Stimulated activated CD8-positive, alpha-beta memory T cell treated with anti-CD3 and anti-CD28 coated beads, Interleukin-15, amount 100 ng/mL, for 4 hours (primary cell): Measurements from ENCODE around the gene EFNA1.
"Not testable (repeated sequence)": the region's sequence is repeated elsewhere in the genome, so short reads cannot be mapped to it uniquely, and the experiment has no call there.

Source experiments
- DNase-seq, 2 donors: peaks; one replicate each; pipeline ENCODE4 v3.0.0-alpha.2; 2020; ENCODE audit warnings: low read depth in 2 of 2

Gene EFNA1

DNA sequence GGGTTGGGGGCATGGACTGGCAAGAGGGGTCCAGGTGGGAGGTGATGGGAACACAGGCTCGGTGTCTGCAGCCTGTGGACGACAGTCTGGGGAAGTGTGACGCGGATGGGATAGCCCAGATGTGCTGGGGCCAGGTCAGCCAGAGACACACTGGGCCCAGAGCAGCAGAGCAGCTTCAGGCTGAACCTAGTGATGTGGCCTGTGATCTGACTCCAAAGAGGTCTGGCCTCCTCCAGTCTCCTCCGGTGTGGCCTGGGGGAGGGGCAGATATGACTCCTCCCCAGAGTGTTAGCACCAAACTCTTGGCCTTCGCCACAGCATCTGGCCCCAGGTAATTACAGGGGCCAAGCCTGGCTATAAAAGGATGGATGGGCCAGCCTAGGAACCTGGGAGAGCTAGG is 35.5 kb upstream of the EFNA1 start:
- DNase-seq: no peak

DNA sequence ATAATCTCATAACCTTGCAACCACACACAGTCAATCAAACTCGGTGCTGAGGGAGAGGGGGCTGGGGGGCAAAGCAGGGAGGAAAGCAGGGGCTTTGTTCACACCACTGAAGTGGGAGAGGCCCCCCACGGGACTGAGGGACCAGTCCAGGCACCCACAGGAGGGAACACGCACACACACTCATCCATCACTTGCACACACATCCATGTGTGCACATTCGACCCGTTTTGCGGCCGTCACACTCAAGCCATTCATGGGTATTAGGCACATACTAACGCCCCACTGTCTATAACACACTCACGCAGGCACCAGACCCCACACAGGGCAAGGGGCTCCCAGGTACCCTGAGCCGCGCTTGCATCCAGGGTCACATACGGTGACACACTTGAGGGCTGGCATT is 35.0 kb upstream of the EFNA1 start:
- no peak for DNase-seq

DNA sequence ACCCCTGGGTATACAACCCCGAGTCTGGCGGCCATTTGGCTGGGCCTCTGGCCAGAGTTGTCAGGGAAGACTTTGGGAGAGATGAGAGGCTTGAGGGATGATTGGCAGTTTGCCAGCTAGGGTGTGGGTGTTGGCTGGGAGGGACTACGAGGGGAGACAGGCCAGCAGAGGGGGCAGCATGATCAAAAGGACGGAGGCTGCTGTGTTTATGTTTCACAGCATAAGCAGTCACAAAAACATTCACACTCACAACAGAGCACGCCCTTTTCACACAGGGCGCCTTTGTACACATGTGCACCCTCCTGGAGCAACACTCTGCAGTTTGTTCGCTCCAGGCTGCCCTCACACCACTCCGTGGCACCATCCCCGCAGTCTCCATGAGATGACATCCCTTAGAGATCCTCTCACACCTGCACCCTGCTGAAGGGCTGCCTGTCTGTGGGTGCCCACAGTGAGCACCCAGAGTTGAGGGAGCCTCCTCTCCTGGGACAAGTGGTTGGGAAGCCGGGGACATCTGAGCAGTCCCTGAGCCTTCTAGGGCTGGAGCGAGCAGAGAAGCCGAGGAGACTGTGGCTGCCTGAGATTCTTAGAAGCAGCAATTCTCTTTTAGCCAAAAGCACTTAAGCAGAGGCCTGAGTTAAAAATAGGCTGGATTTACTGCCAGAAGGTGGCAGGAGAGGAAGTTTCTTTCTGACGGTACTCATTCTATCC is 33.6 kb upstream of the EFNA1 start:
- DNase-seq: no peak

DNA sequence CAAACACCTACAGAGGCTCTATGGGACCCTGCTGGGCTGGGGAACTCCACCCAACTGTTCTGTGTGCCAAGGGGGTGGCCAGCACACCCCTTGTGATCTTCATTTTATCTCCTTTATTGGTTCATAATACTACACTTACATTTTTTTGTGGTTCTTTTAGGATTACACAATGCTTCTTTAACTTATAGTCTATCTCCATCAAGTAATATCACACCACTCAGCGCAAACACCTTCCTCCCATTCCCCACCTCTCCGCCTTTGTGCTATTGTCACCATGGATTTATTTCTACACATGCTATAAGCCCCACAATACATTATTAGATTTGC is 33.1 kb upstream of the EFNA1 start:
- no peak for DNase-seq

DNA sequence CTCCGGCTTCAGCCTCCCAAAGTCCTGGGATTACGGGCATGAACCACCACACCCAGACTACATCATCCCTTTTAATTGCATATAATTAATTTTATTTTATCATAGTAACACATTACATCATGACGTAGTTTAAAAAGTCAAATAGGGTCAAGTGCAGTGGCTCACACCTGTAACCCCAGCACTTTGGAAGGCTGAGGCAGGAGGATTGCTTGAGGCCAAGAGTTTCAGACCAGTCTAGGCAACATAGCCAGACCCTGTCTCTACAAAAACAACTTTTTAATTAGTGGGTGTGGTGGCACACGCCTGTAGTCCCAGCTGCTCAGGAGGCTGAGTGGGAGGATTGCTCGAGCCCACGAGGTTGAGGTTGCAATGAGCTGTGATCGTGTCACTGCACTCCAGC is 28.3 kb upstream of the EFNA1 start:
- DNase-seq: no peak

DNA sequence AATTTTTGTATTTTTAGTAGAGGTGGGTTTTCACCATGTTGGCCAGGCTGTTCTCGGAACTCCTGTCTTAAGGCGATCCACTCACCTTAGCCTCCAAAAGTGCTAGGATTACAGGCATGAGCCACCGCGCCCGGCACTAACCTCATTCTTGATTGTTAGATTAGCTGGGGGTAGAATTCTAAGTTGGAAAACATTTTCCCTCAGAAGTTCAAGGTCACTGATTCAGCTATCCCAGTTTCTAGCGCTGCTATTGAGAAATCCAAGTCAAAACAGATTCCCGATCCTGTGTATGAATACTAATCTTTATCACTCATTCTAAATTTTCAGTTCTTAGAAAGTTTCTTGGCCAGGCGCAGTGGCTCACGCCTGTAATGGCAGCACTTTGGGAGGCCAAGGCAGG is 24.4 kb upstream of the EFNA1 start:
- DNase-seq: no peak

DNA sequence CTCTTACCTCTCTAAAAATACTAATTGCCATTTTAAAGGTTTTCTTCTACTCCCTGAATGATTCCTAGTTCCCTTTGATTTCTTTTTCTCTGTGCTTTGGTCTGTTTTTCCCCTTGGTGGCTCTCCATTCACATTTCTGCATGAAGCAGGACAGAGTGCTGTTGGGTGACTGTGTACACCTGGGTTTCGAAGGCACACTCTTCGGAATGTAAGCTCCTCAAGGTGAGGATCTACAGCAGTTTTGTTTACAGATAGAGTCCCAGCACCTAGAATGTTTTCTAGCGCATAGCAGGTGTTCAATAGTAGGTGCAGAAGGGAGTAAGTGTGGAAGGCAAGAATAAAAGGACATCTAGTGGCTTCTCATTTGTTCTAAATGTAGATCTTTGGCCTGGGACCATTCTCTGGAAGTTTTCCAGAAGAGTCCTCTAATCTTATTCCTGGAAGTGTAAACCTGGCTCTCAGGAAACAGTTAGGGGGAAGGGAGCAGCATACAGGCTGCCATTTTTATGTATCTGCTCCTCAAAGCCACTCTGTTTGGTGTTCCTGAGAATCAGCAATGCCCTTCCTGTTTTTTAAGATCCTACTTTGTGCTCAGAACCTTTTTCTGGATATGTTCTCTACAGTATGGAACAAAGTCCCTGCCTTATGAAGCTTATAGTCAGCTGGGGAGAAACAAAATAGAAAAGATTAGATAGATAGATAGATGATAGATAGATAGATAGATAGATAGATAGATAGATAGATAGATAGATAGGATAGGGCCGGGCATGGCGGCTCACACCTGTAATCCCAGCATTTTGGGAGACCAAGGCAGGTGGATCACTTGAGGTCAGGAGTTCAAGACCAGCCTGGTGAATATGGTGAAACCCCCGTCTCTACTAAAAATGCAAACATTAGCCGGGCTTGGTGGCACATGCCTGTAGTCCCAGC is 22.8 kb upstream of the EFNA1 start:
- no peak for DNase-seq

DNA sequence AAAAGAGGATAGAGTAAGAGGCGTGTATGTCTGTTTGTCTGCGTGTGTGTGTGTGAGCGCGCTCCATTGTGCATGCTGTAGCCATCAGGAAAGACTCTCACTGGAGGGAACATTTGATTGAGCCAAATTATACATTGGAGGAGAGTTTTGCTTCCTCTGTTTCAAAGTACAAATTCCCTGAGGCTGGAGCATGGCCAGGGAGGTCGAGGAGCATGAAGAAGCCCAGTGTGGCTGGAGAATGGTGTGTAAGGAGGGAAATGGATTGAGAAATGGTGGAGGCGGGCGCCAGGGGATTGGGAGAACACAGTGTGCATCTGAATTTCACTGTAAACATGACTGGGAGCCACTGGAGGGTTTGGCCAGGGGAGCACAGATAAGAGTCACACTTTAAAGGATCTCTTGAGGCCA is 22.1 kb upstream of the EFNA1 start:
- no peak for DNase-seq

DNA sequence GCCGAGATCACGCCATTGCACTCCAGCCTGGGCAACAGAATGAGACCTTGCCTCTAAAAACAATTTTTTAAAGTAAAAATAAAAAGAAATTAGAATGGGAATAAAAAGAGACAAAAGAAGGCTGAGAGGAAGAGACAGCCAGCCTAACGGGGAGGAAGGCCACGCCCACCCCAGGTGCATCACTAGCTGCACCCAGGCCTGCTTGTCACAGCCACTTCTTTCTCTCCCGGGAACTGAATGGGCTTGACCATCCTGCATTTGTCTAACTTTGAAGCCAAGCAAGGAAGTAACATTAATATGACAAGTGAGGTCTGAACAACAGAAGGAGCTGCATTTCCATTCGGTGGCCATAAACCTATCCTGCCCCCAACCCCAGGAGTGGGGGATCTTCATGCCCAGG is 20.8 kb upstream of the EFNA1 start:
- DNase-seq: no peak

DNA sequence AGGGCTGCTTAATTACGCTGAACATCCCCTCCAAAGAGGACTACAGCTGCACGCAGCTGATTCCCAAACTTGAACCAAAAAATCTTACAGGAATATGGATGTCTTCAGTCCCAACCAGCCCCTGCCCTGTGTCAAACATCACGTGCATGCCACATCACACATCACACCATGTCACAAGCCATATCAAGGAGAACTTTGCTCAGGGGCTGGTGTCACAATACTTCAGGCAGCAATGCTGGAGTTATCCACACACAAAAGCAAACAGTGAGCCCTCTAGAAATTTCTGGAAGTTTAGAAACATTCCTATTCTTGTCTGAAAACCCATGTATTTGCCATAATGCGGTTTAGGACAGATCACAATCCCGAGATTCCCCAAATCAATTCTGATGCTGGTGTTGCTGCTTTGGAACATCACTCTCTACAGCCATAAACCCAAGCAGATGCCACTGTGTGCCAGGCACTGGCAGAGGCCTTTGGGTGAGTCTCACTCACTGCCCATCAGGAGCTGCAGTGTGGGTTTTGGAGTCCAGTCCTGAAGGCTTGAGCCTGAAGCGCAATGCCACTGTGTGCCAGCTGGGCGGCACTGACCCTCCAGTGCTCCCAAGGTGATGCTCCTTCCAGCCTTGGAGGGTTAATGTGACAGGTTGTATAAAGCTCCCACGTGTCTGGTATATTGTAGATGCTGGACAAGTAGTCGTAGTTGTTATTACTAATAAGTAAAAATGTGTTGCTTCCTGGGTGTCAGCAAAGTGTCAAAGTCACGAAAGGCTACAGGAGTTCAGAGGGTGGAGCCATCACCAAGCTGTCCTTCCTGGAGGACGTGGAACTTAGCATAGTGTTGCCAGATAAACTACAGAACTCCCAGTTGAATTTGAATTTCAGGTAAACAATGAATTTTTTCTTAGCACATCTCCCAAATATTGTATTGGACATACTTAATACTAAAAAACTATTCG is 20.1 kb upstream of the EFNA1 start:
- no peak for DNase-seq

DNA sequence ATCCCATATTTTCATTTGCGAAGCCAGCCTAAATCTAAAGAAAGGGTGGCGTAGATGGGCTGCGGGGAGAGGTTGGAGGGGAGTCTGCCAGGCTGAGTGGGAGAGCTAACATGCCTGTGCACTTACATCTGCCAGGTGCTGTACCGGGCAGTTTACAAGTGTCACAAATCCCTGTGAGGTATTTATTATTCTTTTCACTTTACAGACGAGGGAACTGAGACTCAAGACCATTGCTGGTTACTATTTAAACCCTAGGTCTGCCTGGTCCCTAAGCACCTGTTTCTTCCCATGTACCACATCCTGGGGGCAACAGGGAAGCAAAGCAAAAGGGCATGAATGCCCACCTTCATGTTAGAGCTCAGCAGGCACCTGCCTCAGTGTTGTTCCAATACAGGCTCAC is 19.4 kb upstream of the EFNA1 start:
- no peak for DNase-seq

DNA sequence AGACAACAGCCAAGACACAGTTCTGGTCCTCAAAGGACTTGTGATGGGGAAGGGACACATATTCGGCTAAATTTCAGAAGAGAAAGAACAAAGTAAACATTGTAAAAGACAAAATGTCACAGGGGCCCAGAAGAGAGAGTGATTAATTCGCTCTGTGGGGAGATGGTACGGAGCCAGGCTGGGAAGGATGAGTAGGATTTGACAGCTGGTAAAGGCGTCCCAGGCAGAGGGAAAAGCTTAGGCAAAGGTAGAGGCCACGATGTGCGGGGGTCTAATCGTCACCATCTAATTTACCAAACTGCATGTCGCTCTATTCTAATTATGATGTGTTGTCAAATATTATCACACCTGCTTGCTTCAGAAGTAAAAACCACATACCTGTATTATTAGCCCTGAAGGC is 17.3 kb upstream of the EFNA1 start:
- no peak for DNase-seq

DNA sequence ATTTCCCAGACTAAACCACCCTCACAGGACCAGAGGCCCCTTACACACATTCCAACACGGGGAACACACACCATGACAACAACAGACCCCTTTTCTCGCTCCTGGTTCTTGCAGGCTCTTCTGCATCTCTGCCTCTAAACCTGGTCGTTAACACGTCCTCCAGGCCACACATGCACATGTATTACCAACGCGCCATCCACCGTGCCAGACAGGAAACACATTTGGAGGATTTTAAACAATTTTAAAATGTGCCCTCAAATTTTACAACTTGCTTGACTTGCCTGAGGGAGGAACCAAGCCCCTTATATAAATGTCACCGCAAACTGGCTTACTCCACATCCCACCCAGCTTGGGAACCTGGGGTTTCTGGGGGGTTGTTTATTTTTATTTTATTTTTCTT is 16.9 kb upstream of the EFNA1 start:
- no peak for DNase-seq

DNA sequence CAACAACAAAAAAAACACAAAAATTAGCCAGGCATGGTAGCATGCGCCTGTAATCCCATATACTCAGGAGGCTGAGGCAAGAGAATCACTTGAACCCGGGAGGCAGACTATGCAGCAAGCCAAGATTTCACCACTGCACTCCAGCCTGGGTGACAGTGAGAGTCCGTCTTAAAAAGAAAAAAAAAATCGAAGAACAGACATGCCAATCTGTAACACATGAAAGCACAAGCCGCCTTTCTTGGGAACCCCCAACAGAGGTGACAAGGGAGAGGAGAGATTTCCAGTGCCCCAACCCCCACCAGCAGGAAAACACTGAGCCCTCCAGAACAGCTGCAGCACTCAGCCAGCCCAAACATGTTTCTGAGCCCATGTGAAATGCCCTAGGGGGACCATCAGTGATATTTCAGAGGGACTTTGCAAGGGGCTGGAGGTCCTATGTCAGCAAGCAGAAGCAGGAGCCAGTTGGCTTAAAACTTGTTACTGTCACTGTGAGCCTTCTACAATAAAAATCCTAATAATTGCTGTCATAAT is 14.2 kb upstream of the EFNA1 start:
- DNase-seq: no peak

DNA sequence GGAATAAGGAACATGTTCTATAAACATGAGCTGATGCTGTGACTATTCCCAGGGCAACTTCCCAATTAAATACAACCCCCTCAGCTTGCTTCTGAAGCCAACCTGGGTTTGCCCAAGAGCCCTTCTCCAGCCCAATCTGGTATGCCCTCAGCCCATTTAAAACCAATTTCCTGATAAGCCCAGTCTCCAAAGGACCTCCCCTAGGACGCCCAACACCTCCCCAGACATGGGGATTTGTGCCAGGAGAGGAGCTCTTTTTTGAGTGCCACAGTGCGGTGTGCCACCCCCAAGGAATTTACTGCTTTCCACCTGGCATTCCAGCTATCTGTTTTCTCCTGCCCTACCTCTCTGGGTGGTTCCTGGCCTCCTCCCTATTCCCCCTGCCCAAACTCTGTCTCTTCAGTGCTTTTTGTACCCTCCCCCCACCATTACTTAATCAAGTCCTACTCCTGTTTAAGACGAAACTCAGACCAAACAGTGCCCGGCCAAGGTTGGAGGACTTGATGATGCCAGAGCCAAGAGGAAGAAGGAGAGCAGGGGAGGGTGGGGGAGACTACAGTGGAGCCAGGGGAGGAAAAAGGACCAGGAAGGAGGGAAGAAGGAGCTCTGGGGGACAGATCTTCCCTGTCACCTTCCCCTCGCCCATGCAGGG is 11.4 kb upstream of the EFNA1 start:
- DNase-seq: no peak

DNA sequence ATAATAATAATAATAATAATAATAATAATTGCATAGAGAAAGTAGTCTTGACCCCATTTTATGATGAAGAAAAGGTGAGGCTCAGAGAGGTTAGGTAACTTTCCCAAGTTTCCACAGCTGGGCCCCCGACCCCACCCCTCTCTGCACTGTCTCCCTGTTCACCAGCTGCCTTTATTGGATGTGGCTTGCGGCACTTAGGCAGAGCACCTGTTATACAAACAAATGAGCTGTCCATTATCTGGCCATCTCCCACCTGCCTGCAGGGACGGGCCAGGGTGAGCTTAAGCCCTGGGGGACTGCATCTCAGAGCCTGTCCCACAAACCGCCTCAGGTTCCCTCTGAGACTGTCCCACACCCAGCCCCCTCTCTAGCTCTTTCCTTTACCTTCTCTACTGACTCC is 10.1 kb upstream of the EFNA1 start:
- DNase-seq: no peak

DNA sequence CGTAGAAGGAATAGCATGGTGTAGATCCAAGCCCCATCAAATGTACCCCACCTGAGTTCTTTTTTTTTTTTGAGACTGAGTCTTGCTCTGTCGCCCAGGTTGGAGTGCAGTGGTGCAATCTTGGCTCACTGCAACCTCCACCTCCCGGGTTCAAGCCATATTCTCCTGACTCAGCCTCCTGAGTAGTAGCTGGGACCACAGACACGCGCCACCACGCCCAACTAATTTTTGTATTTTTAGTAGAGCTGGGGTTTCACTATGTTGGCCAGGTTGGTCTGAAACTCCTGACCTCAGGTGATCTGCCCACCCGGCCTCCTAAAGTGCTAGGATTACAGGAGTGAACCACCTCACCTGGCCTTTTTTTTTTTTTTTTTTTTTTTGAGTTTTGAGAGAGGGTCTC is 9.6 kb upstream of the EFNA1 start:
- not testable (repeated sequence) for DNase-seq

DNA sequence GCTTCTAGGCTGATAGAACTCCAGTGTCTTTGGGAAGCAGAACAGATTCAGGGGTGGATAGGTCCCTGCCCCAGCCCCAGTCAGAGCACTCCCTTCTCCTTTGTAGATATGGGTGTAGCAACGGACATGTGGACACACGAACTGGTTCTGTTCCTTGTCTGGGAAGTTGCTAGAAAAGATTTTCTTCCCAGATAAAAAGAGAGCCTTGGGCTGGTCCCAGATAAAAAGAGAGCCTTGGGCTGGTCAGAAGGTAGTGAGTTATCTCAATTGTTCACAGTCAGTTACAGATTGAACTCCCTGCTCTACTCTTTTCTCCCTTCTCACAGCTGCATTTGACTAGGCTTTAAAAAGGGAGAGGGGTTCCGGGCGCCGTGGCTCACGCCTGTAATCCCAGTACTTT is 7.4 kb upstream of the EFNA1 start:
- DNase-seq: no peak

DNA sequence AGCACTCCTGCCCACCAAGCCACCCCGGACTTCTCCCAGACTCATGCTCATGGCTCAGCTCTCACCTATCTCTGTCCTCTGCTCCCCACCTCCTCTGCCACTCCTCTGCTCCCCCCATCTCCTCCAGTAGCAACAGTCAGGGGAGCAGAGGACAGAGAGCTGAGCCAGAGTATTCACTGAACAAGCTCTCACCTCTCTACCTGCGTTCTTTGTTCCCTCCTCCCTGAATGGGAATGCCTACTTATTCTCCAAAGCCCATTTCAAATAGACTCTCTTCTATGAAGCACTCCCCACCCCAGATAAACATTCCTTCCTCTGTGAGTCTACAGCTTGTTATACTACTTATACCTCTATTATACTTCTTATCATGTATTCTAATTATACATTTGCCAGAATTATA is 6.4 kb upstream of the EFNA1 start:
- no peak for DNase-seq

DNA sequence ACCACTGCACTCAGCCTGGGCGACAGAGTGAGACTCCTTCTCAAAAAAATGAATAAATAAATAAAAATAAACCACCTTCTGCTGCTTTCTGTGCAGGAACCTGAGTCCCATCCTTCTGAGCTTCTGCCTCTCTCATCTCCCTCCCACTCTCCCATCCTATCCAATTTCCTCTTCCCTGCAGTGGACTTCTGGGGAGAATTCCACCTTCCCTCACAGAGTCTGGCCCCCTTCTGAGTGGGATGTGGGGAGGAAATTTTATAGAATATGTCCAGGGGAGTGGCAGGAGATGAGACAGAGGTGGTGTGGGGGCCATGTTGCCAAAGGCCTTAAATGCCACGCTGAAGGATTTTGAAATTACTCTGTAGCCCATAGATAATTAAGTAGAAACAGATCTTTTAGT is 5.4 kb upstream of the EFNA1 start:
- no peak for DNase-seq

DNA sequence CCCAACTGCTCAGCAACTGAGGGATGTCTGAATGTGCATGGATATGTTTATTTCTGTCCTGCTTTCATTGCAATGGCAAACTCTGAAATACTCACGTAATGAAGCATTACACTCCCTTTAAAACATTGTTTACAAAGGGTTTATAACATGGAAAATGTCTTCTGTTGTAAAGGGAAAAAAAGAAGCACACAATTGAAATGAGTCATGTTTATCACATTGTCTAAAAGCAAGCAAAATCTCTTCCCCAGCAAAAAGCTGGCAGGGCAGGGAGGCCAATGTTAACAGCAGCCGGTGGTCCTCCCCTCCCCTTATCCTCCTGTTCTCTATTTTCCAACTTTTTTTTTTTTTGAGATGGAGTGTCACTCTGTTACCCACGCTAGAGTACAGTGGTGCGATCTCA is 3.9 kb upstream of the EFNA1 start:
- no peak for DNase-seq
